NCI-H1417 treated with DMSO at 0.1 percent for 48 hours (cell line): ENCODE results near the gene MT1H.
"Not testable (repeated sequence)": the region's sequence is repeated elsewhere in the genome, so short reads cannot be mapped to it uniquely, and the experiment has no call there.

Experiments
- DNase-seq: peaks from one replicate; lab custom pipeline; 2025; lab: John Stamatoyannopoulos, UW

MT1H gene

DNA sequence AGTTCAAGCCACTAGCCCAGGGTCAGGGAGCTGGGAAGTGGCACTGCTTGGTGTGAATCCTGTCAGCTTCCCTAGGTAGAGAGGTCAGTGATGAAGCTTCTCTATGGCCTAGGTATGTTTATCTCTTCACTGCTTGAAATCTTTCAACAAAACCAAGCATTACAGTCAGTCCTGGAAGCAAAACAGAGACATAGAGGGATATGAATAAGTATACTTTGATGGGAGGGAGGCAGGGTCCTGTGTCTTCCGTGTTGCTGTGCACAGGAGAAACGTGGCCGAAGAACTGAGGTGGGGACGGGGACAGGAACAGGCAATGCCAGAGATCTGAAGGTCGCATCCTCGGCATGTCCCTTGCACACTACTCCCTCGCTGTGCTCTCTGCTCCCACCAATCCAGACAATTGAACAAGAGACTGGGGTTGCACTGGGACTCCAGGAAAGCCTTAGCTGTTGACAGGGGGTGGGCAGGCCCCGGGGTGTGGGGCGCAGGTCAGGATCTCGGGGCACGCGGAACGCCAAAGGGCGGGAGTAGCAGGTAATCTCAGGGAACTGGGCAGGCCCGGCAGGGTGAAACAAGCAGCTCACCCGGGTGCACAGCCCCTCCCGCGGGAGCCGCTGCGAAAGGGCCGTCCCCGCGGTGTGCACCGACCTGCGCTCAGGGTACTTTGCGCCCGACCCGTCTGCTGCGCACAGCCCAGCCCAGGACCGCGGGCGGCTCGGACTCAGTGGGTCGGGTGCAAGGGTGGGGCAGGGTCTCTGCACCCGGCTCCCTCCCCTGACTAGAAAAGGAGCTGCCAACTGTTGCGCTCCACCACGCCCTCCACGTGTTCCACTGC lies at the start of gene MT1H:
TSS of gene MT1H (plus strand) at position 810 of the 835 bp plus-strand sequence. CDS start 71 bp downstream, outside the sequence.
- DNase-seq = no peak

GRCh38 chr16:56620339-56620897 lies 49.2 kb upstream of the MT1H start:
- DNase-seq = no peak

DNA sequence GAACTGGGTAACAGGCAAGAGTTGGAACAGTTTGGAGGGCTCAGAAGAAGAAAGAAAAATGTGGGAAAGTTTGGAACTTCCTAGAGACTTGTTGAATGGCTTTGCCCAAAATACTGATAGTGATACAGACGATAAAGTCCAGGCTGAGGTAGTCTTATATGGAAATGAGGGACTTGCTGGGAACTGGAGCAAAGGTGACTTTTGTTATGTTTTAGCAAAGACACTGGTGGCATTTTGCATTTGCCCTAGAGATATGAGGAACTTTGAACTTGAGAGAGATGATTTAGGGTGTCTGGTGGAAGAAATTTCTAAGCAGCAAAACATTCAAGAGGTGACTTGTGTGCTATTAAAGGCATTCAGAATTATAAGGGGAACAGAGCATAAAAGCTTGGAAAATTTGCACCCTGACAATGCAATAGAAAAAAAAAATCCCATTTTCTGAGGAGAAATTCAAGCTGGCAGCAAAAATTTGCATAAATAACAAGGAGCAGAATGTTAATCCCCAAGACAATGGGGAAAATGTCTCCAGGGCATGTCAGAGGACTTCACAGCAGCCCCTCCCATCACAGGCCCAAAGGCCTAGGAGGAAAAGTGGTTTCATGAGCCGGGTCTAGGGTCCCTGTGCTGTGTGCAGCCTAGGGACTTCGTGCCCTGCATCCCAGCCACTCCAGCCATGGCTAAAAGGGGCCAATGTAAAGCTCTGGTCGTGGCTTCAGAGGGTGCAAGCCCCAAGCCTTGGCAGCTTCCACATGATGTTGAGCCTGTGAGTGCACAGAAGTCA lies 47.8 kb upstream of the MT1H start:
- DNase-seq = not testable (repeated sequence)

DNA sequence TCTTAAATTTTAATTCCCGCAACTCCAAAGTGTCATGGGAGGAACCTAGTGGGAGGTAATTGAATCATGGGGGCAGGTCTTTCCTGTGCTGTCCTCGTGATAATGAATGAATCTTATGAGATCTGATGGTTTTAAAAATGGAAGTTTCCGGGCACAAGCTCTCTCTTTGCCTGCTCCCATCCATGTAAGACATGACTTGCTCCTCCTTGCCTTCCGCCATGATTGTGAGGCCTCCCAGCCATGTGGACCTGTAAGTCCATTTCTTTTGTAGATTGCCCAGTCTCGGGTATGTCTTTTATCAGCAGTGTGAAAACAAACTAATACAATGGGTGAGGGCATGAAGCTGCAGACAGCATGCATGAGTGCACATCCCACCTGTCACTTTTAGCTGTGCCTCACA lies 46.4 kb upstream of the MT1H start:
- DNase-seq = not testable (repeated sequence)

DNA sequence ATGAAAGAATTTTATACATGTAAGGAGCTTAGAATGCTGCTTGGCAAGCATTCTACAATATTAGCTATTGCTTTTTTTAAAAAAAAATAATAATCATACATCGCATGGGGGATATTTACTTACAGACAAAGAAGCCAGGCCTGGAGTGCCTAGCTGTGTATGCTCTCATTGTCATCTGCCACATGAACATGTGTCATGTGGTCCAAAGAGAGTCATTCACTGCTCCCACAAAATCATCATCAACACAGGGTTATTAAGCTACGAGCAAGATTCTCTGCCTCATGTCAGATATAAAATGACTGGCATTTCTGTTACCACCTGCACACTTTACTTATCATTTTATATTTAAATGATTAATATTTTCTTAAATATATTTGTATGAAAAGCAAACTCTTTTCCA lies 46.0 kb upstream of the MT1H start:
- DNase-seq = no peak

- DNase-seq = no peak
These were observed 44.3 kb upstream of the MT1H start, which contains the start of gene MT1E for GRCh38 chr16:56625140-56625942. Gene MT1E (plus strand): TSS chr16:56625781. CDS start chr16:56625852, 71 bp downstream.

DNA sequence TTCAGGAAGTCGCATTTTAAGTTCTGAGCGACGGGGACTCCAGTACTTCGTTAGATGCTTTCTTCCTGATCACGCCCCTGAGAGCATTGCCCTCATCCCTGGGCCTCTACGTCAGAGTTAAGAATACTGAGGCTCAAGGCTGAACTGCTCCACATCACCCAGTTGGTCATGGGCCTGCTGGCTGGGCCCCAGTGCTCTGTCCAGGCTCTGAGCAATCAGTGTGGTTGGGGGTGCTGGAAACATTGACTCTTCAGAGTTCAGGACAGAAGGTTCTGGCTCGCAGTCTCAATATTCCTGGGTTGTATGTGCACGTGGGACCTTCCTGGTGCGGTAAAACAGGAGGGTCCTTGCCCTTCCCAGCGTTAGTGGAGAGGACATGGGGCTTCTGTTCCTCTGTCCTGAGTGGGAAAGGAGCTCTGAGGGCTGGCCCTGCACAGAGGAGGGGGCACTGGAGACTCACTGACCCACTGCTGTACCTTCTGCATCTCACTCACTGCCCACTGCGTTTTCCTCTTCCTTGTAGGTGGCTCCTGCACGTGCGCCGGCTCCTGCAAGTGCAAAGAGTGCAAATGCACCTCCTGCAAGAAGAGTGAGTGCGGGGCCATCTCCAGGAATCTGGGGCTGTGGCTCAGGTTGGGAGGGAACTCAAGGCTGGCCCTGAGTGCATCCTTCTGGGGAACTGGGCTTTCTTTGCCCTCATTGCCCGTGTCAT lies 43.5 kb upstream of the MT1H start:
- DNase-seq = no peak

GRCh38 chr16:56626685-56627084 lies 42.9 kb upstream of the MT1H start:
- DNase-seq = no peak

DNA sequence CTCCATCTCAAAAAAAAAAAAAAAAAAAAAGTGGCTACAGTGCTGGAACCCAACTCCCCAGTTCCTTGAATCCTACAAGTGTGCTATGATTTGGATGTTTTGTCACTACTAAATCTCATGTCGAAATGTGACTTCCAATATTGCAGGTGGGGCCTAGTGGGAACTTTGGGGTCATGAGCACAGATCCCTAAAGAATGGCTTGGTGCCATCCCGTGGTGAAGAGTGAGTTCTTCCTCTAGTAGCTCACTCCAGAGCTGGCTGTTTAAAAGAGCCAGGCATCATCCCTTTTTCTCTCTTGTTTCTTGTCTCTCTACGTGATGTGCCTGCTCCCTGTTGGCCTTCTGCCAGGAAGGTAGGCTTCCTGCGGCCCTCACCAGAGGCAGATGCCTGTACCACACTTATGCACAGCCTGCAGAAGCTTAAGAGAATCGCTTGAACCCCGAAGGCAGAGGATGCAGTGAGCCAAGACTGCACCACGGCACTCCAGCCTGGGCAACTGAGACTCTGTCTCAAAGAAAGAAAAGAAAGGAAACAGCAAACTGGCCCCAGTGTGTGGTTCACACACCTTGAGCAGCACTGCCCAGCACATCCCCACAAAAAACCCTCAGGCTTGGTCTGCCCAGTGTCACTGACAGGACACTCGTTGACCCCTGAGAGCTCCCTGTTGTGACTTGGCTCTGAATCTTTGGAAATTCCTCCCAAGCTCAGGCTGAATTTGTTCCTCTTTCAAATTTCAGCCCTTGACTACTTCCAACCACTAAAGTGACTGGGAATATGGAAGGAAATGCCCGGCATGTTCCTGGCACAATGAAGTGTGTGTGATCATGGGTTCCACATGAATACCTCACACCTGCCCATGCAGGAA lies 40.9 kb upstream of the MT1H start:
- no peak for DNase-seq

- no peak for DNase-seq
These were observed 40.1 kb upstream of the MT1H start for GRCh38 chr16:56629531-56629930.

DNA sequence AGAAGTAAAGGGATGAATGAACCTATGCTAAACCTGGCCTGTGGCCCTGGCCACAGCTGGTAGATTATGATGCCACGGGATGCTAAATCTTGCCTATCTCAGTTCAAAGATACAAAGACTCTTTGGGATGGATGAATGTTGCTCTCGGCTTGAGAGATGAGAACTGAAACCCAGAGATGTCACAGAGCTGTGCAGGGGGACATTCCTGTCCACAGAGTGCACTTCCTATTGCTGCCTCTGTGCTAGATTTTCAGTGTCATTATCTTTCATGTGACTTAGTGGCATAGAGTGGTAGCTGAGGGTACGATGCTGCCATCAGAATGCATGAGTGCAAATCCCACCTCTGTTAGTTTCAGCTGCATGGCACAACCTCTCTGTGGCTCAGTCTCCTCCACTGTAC lies 39.5 kb upstream of the MT1H start:
- no peak for DNase-seq

DNA sequence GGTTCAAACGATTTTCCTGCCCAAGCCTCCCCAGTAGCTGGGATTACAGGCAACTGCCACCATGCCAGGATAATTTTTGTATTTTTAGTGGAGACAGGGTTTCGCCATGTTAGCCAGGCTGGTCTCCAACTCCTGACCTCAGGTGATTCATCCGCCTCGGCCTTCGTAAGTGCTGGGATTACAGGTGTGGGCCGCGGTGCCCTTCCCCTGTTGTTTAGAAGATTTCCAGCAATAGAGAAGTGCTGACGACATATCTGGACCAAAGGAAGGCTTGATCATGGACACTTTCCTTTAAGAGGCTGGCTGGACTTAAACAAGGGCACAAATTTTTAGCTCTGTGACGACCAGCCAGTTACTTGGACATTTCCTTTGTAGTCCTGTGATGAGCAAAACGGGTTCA lies 38.4 kb upstream of the MT1H start:
- DNase-seq = no peak

- no peak for DNase-seq
These were observed 37.8 kb upstream of the MT1H start for GRCh38 chr16:56631832-56632155.

DNA sequence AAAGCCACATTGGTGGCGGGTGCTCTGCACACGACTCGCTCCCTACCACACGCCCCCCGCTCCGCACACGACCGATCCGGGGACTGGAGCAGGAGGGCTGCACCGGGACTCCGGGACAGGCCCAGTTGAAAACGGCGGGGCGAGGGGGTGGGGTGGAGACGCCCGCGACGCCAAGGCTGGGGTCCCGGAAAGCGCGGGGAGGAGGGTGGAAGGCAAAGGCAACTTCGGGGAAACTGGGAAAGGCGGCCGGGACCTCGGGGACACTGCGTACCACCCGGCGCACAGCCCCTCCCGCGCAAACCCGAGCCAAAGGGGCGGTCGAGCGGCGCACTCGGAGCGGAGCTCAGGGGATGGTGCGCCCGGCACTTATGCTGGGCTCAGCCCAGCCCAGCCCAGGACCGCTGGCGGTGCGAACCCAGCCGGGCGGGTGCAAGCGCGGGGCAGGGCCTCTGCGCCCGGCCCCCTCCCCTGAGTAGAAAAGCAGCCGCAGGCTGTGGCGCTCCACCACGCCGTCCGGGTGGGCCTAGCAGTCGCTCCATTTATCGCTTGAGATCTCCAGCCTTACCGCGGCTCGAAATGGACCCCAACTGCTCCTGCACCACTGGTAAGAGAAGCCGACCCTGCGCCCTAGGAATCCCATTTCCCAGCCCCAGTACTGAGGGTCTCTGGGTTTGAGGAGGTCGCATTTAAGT lies 37.3 kb upstream of the MT1H start, which contains the start of gene MT1M:
TSS of gene MT1M (plus strand) at position 504 of the 692 bp plus-strand sequence. CDS start at position 577, 73 bp downstream.
- no peak for DNase-seq

DNA sequence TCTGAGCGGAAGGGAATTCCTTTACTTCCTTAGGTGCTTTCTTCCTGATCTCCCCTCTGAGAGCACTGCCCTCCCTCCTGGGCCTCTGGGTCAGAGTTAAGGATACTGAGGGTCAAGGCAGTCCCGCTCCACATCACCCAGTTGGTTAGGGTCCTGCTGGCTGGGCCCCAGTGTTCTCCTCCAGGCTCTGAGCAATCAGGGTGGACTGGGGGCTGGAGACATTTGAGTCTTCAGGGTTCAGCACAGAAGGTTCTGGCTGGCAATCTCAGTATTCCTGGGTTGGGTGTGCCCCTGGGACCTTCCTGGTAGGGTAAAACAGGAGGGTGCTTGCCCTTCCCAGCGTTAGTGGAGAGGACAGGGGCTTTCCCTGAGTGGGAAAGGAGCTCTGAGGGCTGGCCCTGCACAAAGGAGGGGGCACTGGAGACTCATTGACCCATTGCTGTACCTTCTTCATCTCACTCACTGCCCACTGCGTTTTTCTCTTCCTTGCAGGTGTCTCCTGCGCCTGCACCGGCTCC lies 36.7 kb upstream of the MT1H start:
- DNase-seq = no peak

DNA sequence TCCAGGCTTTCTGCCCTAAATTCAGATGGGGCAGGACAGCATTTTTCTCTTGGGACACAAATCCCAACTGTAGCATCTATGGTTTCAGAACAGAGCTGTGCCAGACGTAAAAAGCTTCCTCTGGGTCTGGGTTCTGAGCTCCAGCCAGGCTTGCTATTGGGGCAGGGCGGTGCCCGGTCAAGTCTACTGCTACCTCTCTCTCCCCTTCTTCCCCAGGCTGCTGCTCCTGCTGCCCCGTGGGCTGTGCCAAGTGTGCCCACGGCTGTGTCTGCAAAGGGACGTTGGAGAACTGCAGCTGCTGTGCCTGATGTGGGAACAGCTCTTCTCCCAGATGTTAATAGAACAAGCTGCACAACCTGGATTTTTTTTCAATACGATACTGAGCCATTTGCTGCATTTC lies 36.1 kb upstream of the MT1H start:
- no peak for DNase-seq

GRCh38 chr16:56634715-56635440 lies 34.7 kb upstream of the MT1H start:
- no peak for DNase-seq

- no peak for DNase-seq
These were observed 34.1 kb upstream of the MT1H start for GRCh38 chr16:56635441-56635967.
